Testis (tissue), 2 donors: Measurements from ENCODE around the gene TRIM46.

ENCODE experiments used
- CTCF ChIP-seq, 3 experiments: fragments of 450-650 bp in 2 of 3; fragments of 200-600 bp in 1 of 3; sonication (generic) in 1 of 3; IDR thresholded peaks; one replicate each; pipeline ENCODE4 v1.5.1; 2016 to 2019; ENCODE audit warnings: antibody characterized with exemption in 3 of 3, mild to moderate bottlenecking in 2 of 3, moderate library complexity in 1 of 3
- POLR2A ChIP-seq: fragments of 450-650 bp; IDR thresholded peaks from one replicate; pipeline ENCODE4 v1.6.1; 2017; ENCODE audit warnings: antibody characterized with exemption, mild to moderate bottlenecking, moderate library complexity

GRCh38 chr1:155127967-155128754 lies 45.5 kb upstream of the TRIM46 start:
- no peak for TF ChIP-seq CTCF (IDR thresholded peaks at IDR 0.05)
- no peak for TF ChIP-seq POLR2A
